Hepatocyte (in vitro differentiated cells): ENCODE data around the gene BMP7. TPM values are rescaled to one million over a fixed set of nuclear protein-coding genes. Genes with fewer than 3 reads are reported as not detected.

Experiments
- DNase-seq: peaks from one replicate; pipeline ENCODE4 v3.0.0-alpha.2; 2016; ENCODE audit warnings: low spot score
- H2AFZ ChIP-seq: fragments of 200-600 bp; sonication (generic); 2 replicates; pipeline ENCODE4 v1.6.0; 2016; ENCODE audit warnings: antibody characterized with exemption, mild to moderate bottlenecking
- H3K27ac ChIP-seq: fragments of 200-600 bp; sonication (generic); 2 replicates; pipeline ENCODE4 v1.5.1; 2016; ENCODE audit warnings: mild to moderate bottlenecking
- H3K27me3 ChIP-seq: fragments of 200-600 bp; sonication (generic); 2 replicates; pipeline ENCODE4 v1.6.1; 2016
- H3K36me3 ChIP-seq: fragments of 200-600 bp; sonication (generic); replicated peaks from 2 replicates; pipeline ENCODE4 v1.5.1; 2016; ENCODE audit warnings: low read depth; ENCODE audit not compliant: insufficient read depth
- H3K4me1 ChIP-seq: fragments of 200-600 bp; sonication (generic); 2 replicates; pipeline ENCODE4 v1.5.1; 2016; ENCODE audit warnings: mild to moderate bottlenecking, moderate library complexity; ENCODE audit not compliant: insufficient read depth
- H3K4me2 ChIP-seq: fragments of 200-600 bp; sonication (generic); 2 replicates; pipeline ENCODE4 v1.6.0; 2016
- H3K4me3 ChIP-seq: fragments of 200-600 bp; sonication (generic); 2 replicates; pipeline ENCODE4 v1.5.1; 2016; ENCODE audit warnings: mild to moderate bottlenecking
- H3K79me2 ChIP-seq: fragments of 200-600 bp; sonication (generic); 2 replicates; pipeline ENCODE4 v1.6.0; 2017; ENCODE audit warnings: mild to moderate bottlenecking
- H3K9me2 ChIP-seq: fragments of 200-600 bp; sonication (generic); replicated peaks from 2 replicates; pipeline ENCODE4 v1.6.0; 2017; ENCODE audit warnings: mild to moderate bottlenecking; ENCODE audit not compliant: insufficient read depth
- H3K9me3 ChIP-seq: fragments of 200-600 bp; sonication (generic); 2 replicates; pipeline ENCODE4 v1.5.1; 2016; ENCODE audit warnings: low read depth, mild to moderate bottlenecking
- H4K20me1 ChIP-seq: fragments of 200-600 bp; sonication (generic); 2 replicates; pipeline ENCODE4 v1.6.0; 2016; ENCODE audit warnings: mild to moderate bottlenecking; ENCODE audit not compliant: insufficient read depth, poor library complexity, severe bottlenecking
- CTCF ChIP-seq: fragments of 200-600 bp; sonication (generic); IDR thresholded peaks from 2 replicates; pipeline ENCODE4 v1.5.1; 2016; ENCODE audit warnings: antibody characterized with exemption, mild to moderate bottlenecking; ENCODE audit not compliant: poor library complexity
- EZH2 ChIP-seq: fragments of 200-600 bp; sonication (generic); IDR thresholded peaks from 2 replicates; pipeline ENCODE4 v1.6.1; 2016; ENCODE audit warnings: antibody characterized with exemption, mild to moderate bottlenecking, borderline replicate concordance
- EZH2phosphoT487 ChIP-seq: fragments of 200-600 bp; sonication (generic); IDR thresholded peaks from one replicate; pipeline ENCODE4 v1.6.1; 2018; ENCODE audit warnings: antibody characterized with exemption, mild to moderate bottlenecking, low read depth, moderate library complexity; ENCODE audit not compliant: unreplicated experiment, severe bottlenecking
- WGBS: methylation state at CpG from one replicate; pipeline ENCODE4 v1.1.6; 2016; ENCODE audit warnings: low lambda C conversion rate; ENCODE audit errors: missing lambda C conversion rate; 5-methylcytosine and 5-hydroxymethylcytosine counted together
- polyA plus RNA-seq: library from polyadenylated mRNA; unstranded; fragments of >200 nt; fragmentation: Nextera tagmentation; extraction: Ambion mirVana; gene quantifications from 2 replicates; pipeline ENCODE4 v1.2.1, GENCODE V29; 2016
- total RNA-seq: library from RNA; depleted of rRNA; stranded (reverse); fragments of >200 nt; gene quantifications from 2 replicates; pipeline ENCODE4 v1.2.3, GENCODE V29; 2014

Gene BMP7
- total and polyA plus RNA-seq, 2 experiments from 2014 or later, result 9.1 to 14.8 TPM

DNA sequence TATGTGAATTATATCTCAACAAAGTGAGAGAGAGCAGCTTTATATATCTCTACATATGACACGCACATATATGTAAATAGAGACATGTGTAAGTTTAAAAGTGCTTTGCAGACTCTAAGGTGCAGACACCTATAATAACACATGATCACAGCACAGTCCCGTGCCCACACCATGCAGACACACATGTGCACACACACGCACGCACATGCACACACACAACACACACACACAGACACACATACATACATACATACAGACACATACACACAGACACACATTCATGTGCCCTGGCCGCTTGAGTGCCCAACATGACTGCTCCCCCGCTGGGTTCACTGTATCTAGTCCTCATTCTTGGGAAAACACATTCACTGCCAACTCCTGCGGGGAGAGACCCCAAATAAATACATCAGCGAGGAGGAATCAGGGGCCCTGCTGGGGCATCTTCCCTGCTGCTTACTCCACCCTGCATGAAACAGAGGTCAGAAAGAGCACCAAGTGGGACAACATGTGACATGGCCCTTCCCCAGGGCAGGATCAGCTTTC, 121.3 kb downstream of the BMP7 start:
- no peaks in the 10 kb centered on the region for H3K79me2 ChIP-seq
- 94% methylated on average over 8 of the region's 8 CpGs for whole genome bisulfite sequencing
- peaks cover 6% of the 10 kb centered on the region for H3K4me1 ChIP-seq
- DNase-seq, result no peak
- TF ChIP-seq CTCF (no peak), EZH2phosphoT487 (no peak), EZH2 (no peak)
- H2AFZ ChIP-seq, result no peak overlapping the region
- H3K9me2 ChIP-seq, result no peaks in the 10 kb centered on the region
- H4K20me1 ChIP-seq, result no peaks in the 10 kb centered on the region
- H3K36me3 ChIP-seq, result no peaks in the 10 kb centered on the region
- H3K27me3 ChIP-seq, result no peaks in the 10 kb centered on the region
- no peak overlapping the region for H3K4me2 ChIP-seq
- no peaks in the 10 kb centered on the region for H3K9me3 ChIP-seq
- H3K4me3 ChIP-seq, result no peak overlapping the region
- H3K27ac ChIP-seq, result no peak overlapping the region

GRCh38 chr20:57143173-57143572, 123.3 kb downstream of the BMP7 start:
- peaks cover 6% of the 10 kb centered on the region for H3K4me1 ChIP-seq
- H3K4me3 ChIP-seq, result no peak overlapping the region
- no peaks in the 10 kb centered on the region for H3K79me2 ChIP-seq
- H2AFZ ChIP-seq, result no peak overlapping the region
- H3K36me3 ChIP-seq, result no peaks in the 10 kb centered on the region
- TF ChIP-seq EZH2phosphoT487 (no peak), CTCF (no peak), EZH2 (no peak)
- DNase-seq, result no peak
- no peaks in the 10 kb centered on the region for H3K9me3 ChIP-seq
- H3K27me3 ChIP-seq, result no peaks in the 10 kb centered on the region
- no peak overlapping the region for H3K27ac ChIP-seq
- H3K4me2 ChIP-seq, result no peak overlapping the region
- H3K9me2 ChIP-seq, result no peaks in the 10 kb centered on the region
- WGBS, result 89% methylated on average over 9 of the region's 9 CpGs
- no peaks in the 10 kb centered on the region for H4K20me1 ChIP-seq

DNA sequence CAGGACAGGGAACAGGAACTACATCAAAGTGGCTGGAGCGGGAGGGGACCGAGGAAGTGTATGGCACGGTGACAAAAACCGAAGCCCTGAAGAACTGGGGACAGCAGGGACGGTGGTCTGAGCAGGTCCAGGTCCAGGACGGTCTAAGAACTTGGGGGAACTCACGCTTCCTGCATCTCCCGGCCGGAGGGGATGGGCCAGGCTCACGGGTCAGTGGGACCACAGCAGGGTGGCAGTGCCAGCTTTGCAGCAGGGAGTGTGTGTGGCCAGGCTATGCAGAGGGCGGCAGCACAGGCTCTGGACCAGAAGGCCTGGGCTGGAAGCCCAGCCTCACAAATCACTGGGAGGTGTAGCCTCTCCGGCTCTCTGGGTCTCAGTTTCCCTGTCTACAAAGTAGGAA, 123.8 kb downstream of the BMP7 start:
- no peak for DNase-seq
- H3K36me3 ChIP-seq, result no peaks in the 10 kb centered on the region
- H4K20me1 ChIP-seq, result no peaks in the 10 kb centered on the region
- no peak overlapping the region for H3K4me2 ChIP-seq
- no peak overlapping the region for H2AFZ ChIP-seq
- WGBS, result 84% methylated on average over 12 of the region's 12 CpGs
- TF ChIP-seq EZH2phosphoT487, result no peak
- TF ChIP-seq EZH2, result no peak
- TF ChIP-seq CTCF, result no peak
- no peak overlapping the region for H3K27ac ChIP-seq
- no peaks in the 10 kb centered on the region for H3K27me3 ChIP-seq
- H3K4me1 ChIP-seq, result peaks cover 1% of the 10 kb centered on the region
- H3K79me2 ChIP-seq, result no peaks in the 10 kb centered on the region
- H3K4me3 ChIP-seq, result no peak overlapping the region
- no peaks in the 10 kb centered on the region for H3K9me2 ChIP-seq
- H3K9me3 ChIP-seq, result no peaks in the 10 kb centered on the region
